HepG2 (cell line): ENCODE measurements around the gene BCAT1. TPM values are rescaled to one million over a fixed set of nuclear protein-coding genes. Genes with fewer than 3 reads are reported as not detected.

Source experiments
- ATAC-seq: fragments of 200-7000 bp; cut with Tn5 transposase; 3 replicates; pipeline ENCODE4 v1.9.1; 2020; ENCODE audit warnings: mild to moderate bottlenecking, moderate library complexity
- BruUV-seq: library from RNA; stranded (reverse); fragments of 400-500 nt; replicated peaks from 2 replicates; lab custom pipeline; 2021; lab: Mats Ljungman, UMichigan
- CTCF ChIA-PET: fragments of 300-600 bp; formaldehyde crosslinking; extraction: SDS; loops from one replicate; lab custom pipeline; 2021; ENCODE audit warnings: low total read pairs, inconsistent platforms, low intra/inter-chr PET ratio; lab: Yijun Ruan, JAX
- POLR2A ChIA-PET: fragments of 350-600 bp; sonication (Branson Sonifier 250); formaldehyde crosslinking; loops from one replicate; lab custom pipeline; 2020; ENCODE audit warnings: antibody characterized with exemption, inconsistent platforms; lab: Yijun Ruan, JAX
- DNase-seq: peaks from one replicate; pipeline ENCODE4 v3.0.0-alpha.2; 2015; ENCODE audit warnings: low spot score
- FAIRE-seq: peaks from 3 replicates; lab custom pipeline; 2011; peaks lifted over from hg19 to GRCh38; lab: Jason Lieb, UNC
- H2AFZ ChIP-seq: one replicate; pipeline ENCODE4 v1.6.1; 2011; ENCODE audit warnings: low read length, inconsistent platforms
- H3K27ac ChIP-seq: fragments of 300-600 bp; 3 replicates; pipeline ENCODE4 v1.8.0; 2011; ENCODE audit warnings: mixed run types, mild to moderate bottlenecking, mixed read lengths, low read length, inconsistent platforms; ENCODE audit not compliant: insufficient read depth; ENCODE audit errors: extremely low read length
- H3K27me3 ChIP-seq, 2 experiments: fragments of 200-600 bp in 1 of 2; 2 replicates in 1 of 2; 3 replicates in 1 of 2; pipeline versions ENCODE4 v1.6.0 to v1.8.0; 2011; ENCODE audit warnings: low read length in 2 of 2, mild to moderate bottlenecking in 2 of 2, moderate library complexity in 2 of 2, inconsistent platforms in 1 of 2; ENCODE audit not compliant: insufficient read depth in 2 of 2, control insufficient read depth in 1 of 2
- H3K36me3 ChIP-seq, 2 experiments: fragments of 200-600 bp in 1 of 2; replicated peaks in 1 of 2; 2 replicates in 1 of 2; 3 replicates in 1 of 2; pipeline versions ENCODE4 v1.5.1 to v1.8.0; 2011; ENCODE audit warnings: low read length in 2 of 2, inconsistent platforms in 1 of 2; ENCODE audit not compliant: insufficient read depth in 2 of 2, control insufficient read depth in 1 of 2
- H3K4me1 ChIP-seq: 2 replicates; pipeline ENCODE4 v1.5.1; 2012; ENCODE audit warnings: low read length, inconsistent platforms; ENCODE audit not compliant: insufficient read depth
- H3K4me2 ChIP-seq: 2 replicates; pipeline ENCODE4 v1.6.0; 2011; ENCODE audit warnings: low read depth, low read length, inconsistent platforms
- H3K4me3 ChIP-seq, 3 experiments: fragments of 200-600 bp in 1 of 3; sonication (generic), shearing (Covaris generic) in 1 of 3; replicated peaks in 1 of 3; 2 replicates each; pipeline ENCODE4 v1.5.1; 2011 to 2016; ENCODE audit warnings: low read length in 3 of 3, inconsistent platforms in 2 of 3, low read depth in 2 of 3, mild to moderate bottlenecking in 2 of 3, control low read depth in 1 of 3, mixed read lengths in 1 of 3; ENCODE audit not compliant: insufficient read depth in 1 of 3
- H3K79me2 ChIP-seq: one replicate; pipeline ENCODE4 v1.6.1; 2011; ENCODE audit warnings: low read length, inconsistent platforms; ENCODE audit not compliant: insufficient read depth
- H3K9ac ChIP-seq: 2 replicates; pipeline ENCODE4 v1.6.0; 2011; ENCODE audit warnings: mild to moderate bottlenecking, low read depth, low read length, inconsistent platforms; ENCODE audit not compliant: insufficient read depth
- H3K9me3 ChIP-seq: 2 replicates; pipeline ENCODE4 v1.5.1; 2012; ENCODE audit warnings: mild to moderate bottlenecking, low read length
- H4K20me1 ChIP-seq: 2 replicates; pipeline ENCODE4 v1.6.0; 2011; ENCODE audit warnings: inconsistent platforms, mild to moderate bottlenecking, low read length, moderate library complexity; ENCODE audit not compliant: insufficient read depth
- CENPX ChIP-seq: sonication (generic); formaldehyde crosslinking; IDR thresholded peaks from 2 replicates; pipeline ENCODE4 v1.9.0; 2021; ENCODE audit warnings: mild to moderate bottlenecking, missing genetic modification reagents, moderate library complexity
- HOXA7 ChIP-seq: sonication (generic); formaldehyde crosslinking; IDR thresholded peaks from 2 replicates; pipeline ENCODE4 v1.8.1; 2022; ENCODE audit warnings: mild to moderate bottlenecking, missing genetic modification reagents, moderate library complexity
- SCMH1 ChIP-seq: sonication (generic); formaldehyde crosslinking; IDR thresholded peaks from 2 replicates; pipeline ENCODE4 v1.9.0; 2021; ENCODE audit warnings: missing genetic modification reagents, mild to moderate bottlenecking, borderline replicate concordance
- ZNF337 ChIP-seq: sonication (generic); formaldehyde crosslinking; IDR thresholded peaks from 2 replicates; pipeline ENCODE4 v1.5.1; 2020; ENCODE audit warnings: missing genetic modification reagents, low read depth, mild to moderate bottlenecking, borderline replicate concordance
- ZNF670 ChIP-seq: sonication (generic); formaldehyde crosslinking; IDR thresholded peaks from 2 replicates; pipeline ENCODE4 v1.8.0; 2022; ENCODE audit warnings: mild to moderate bottlenecking, missing genetic modification reagents, borderline replicate concordance
- WGBS: methylation state at CpG from one replicate; pipeline ENCODE4 v1.1.6; 2017; ENCODE audit warnings: low lambda C conversion rate; 5-methylcytosine and 5-hydroxymethylcytosine counted together
- in situ Hi-C: cut with HindIII; loops from 2 replicates; pipeline ENCODE4 v1.10.0; 2017; ENCODE audit warnings: low pct_unique_long_range_greater_than_20kb; ENCODE audit not compliant: extremely low pct_ligation_motif_present
- intact Hi-C: fragments of 100-400 bp; cut with micrococcal nuclease; formaldehyde crosslinking; loops from one replicate; pipeline ENCODE4 v1.10.0; 2022; ENCODE audit not compliant: unreplicated experiment
- polyA plus RNA-seq, 8 experiments: library from polyadenylated mRNA; depleted of rRNA in 3 of 8; stranded (reverse) in 7 of 8; unstranded in 1 of 8; fragments of >200 nt; fragmentation: Illumina TruSeq in 4 of 8; extraction: Trizol in 4 of 8; gene quantifications; 2 replicates each; pipeline versions ENCODE4 v1.2.1 to v1.2.3, GENCODE V29; 2011 to 2016; ENCODE audit warnings: low read depth in 4 of 8, missing spikeins in 1 of 8, mixed read lengths in 1 of 8; ENCODE audit not compliant: insufficient read depth in 1 of 8
- total RNA-seq, 5 experiments: library from RNA; depleted of rRNA; stranded (reverse); fragments of >200 nt; fragmentation: Illumina TruSeq; extraction: Trizol; gene quantifications; 2 replicates each; pipeline ENCODE4 v1.2.3, GENCODE V29; 2016; ENCODE audit warnings: low read depth in 1 of 5
- TF ChIP-seq, protein P1 (sequence below), 2 experiments: sonication (generic) in 1 of 2; formaldehyde crosslinking in 1 of 2; IDR thresholded peaks; 2 replicates each; pipeline versions ENCODE4 v1.5.1 to v1.6.1; 2011 to 2020; ENCODE audit warnings: borderline replicate concordance in 1 of 2, low read depth in 1 of 2, low read length in 1 of 2, mild to moderate bottlenecking in 1 of 2, missing genetic modification reagents in 1 of 2, moderate library complexity in 1 of 2
- TF ChIP-seq, protein P2 (sequence below): sonication (generic); formaldehyde crosslinking; IDR thresholded peaks from 2 replicates; pipeline ENCODE4 v1.9.0; 2021; ENCODE audit warnings: missing genetic modification reagents, mild to moderate bottlenecking, borderline replicate concordance

Gene BCAT1
- total and polyA plus RNA-seq, 2 of the 13 experiments (the other 11 are each of a cell fraction or from before 2014, with no cell fraction given): 8.0 to 75.5 TPM

DNA sequence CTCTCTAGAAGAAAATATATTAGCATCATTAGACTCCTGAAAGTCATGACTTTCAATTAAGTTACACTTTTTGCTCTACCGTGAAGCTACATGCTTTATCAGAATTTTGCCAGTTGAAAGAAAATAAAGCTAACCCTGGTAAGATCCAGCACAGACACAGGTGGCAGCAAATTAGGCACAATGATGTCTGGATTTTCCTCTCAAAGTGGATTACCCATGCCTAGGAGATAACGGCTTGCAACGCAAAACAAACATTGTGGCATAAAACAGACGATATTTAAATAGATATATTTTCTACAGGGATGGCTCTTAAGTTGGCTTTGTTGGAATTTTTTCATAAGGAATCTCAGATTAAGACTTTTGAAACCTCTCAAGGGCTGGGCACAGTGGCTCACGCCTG lies 33.4 kb downstream of the BCAT1 start:
- WGBS: 93% methylated on average over 5 of the region's 5 CpGs
- Histone ChIP-seq H3K9me3 (no peaks in the 10 kb centered on the region), H3K4me1 (peaks cover 27% of the 10 kb centered on the region), H3K27me3 (no peaks in the 10 kb centered on the region), H3K79me2 (no peaks in the 10 kb centered on the region), H3K4me2 (no peak overlapping the region), H4K20me1 (no peaks in the 10 kb centered on the region), H3K27ac (no peak overlapping the region), H3K9ac (no peak overlapping the region), H3K36me3 (no peaks in the 10 kb centered on the region; a peak in 1 of 5 replicates), H3K4me3 (no peak overlapping the region), H2AFZ (no peak overlapping the region)
- in situ Hi-C loops (no loop called here), intact Hi-C loops (no loop called here)
- ChIA-PET POLR2A (no interaction called here), CTCF (no interaction called here)
- ATAC-seq: no peak
- no peak for TF ChIP-seq CENPX
- no peak for TF ChIP-seq ZNF337 (CRISPR knock-in tag)
- no peak for TF ChIP-seq SCMH1
- TF ChIP-seq, protein P1, sequence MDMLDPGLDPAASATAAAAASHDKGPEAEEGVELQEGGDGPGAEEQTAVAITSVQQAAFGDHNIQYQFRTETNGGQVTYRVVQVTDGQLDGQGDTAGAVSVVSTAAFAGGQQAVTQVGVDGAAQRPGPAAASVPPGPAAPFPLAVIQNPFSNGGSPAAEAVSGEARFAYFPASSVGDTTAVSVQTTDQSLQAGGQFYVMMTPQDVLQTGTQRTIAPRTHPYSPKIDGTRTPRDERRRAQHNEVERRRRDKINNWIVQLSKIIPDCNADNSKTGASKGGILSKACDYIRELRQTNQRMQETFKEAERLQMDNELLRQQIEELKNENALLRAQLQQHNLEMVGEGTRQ (IDR thresholded peaks at IDR 0.05; ENCODE audit: low read depth, low read length): no peak
- TF ChIP-seq, protein P1 (CRISPR knock-in tag; IDR thresholded peaks at IDR 0.05; ENCODE audit: borderline replicate concordance): no peak
- TF ChIP-seq, protein P2, sequence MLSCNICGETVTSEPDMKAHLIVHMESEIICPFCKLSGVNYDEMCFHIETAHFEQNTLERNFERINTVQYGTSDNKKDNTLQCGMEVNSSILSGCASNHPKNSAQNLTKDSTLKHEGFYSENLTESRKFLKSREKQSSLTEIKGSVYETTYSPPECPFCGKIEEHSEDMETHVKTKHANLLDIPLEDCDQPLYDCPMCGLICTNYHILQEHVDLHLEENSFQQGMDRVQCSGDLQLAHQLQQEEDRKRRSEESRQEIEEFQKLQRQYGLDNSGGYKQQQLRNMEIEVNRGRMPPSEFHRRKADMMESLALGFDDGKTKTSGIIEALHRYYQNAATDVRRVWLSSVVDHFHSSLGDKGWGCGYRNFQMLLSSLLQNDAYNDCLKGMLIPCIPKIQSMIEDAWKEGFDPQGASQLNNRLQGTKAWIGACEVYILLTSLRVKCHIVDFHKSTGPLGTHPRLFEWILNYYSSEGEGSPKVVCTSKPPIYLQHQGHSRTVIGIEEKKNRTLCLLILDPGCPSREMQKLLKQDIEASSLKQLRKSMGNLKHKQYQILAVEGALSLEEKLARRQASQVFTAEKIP: no peak
- no peak for TF ChIP-seq ZNF670
- no peak for TF ChIP-seq HOXA7 (CRISPR knock-in tag)
- no TSS peak for BruUV-seq
- DNase-seq: no peak
- FAIRE-seq: no peak
